RKO (cell line): Measurements from ENCODE around the gene E2F6.
A peak's percentile ranks its signal among the peaks of the same experiment; 100 is the strongest.
"Not testable (repeated sequence)": the region's sequence is repeated elsewhere in the genome, so short reads cannot be mapped to it uniquely, and the experiment has no call there.

Experiments used
- DNase-seq: peaks from one replicate; pipeline ENCODE4 v3.0.0-alpha.2; 2016; ENCODE audit warnings: low spot score

Gene E2F6

GRCh38 chr2:11412449-11412810, 53.5 kb downstream of the E2F6 start:
- no peak for DNase-seq

GRCh38 chr2:11411768-11412448, 54.1 kb downstream of the E2F6 start:
- peak; percentile 54 for DNase-seq

- DNase-seq, result no peak
Measured at GRCh38 chr2:11411244-11411643, 54.7 kb downstream of the E2F6 start.

GRCh38 chr2:11410101-11410500, 55.9 kb downstream of the E2F6 start:
- no peak for DNase-seq

GRCh38 chr2:11409572-11409959, 56.4 kb downstream of the E2F6 start:
- no peak for DNase-seq

GRCh38 chr2:11408959-11409571, 56.9 kb downstream of the E2F6 start:
- no peak for DNase-seq

- no peak for DNase-seq
Measured at GRCh38 chr2:11407413-11407812, 58.5 kb downstream of the E2F6 start.

GRCh38 chr2:11406958-11407381, 59.0 kb downstream of the E2F6 start:
- DNase-seq, result peak; percentile 40

GRCh38 chr2:11406267-11406957, 59.5 kb downstream of the E2F6 start:
- DNase-seq, result no peak

- DNase-seq, result no peak
Measured at GRCh38 chr2:11405599-11406266, 60.2 kb downstream of the E2F6 start.

GRCh38 chr2:11405074-11405406, 60.9 kb downstream of the E2F6 start:
- not testable (repeated sequence) for DNase-seq

- DNase-seq, result no peak
Measured at GRCh38 chr2:11404376-11405073, 61.4 kb downstream of the E2F6 start.

- DNase-seq, result no peak
Measured at GRCh38 chr2:11402436-11402835, 63.5 kb downstream of the E2F6 start.

GRCh38 chr2:11399438-11399762, 66.6 kb downstream of the E2F6 start:
- DNase-seq, result no peak

- DNase-seq, result no peak
Measured at GRCh38 chr2:11398750-11399437, 67.1 kb downstream of the E2F6 start.

- no peak for DNase-seq
Measured at GRCh38 chr2:11397513-11397912, 68.4 kb downstream of the E2F6 start.

GRCh38 chr2:11396467-11397445, 69.2 kb downstream of the E2F6 start:
- DNase-seq, result no peak

GRCh38 chr2:11396021-11396420, 69.9 kb downstream of the E2F6 start:
- DNase-seq, result no peak

GRCh38 chr2:11395389-11395788, 70.6 kb downstream of the E2F6 start:
- DNase-seq, result no peak
